GM06990 (cell line): Measurements from ENCODE around the gene MRLN.
"Not testable (repeated sequence)": the region's sequence is repeated elsewhere in the genome, so short reads cannot be mapped to it uniquely, and the experiment has no call there.

Experiments
- DNase-seq: peaks from one replicate; pipeline ENCODE4 v3.0.0-alpha.2; 2011; ENCODE audit not compliant: insufficient read length; ENCODE audit errors: extremely low read depth
- H3K27me3 ChIP-seq: replicated peaks from 2 replicates; pipeline ENCODE4 v1.6.0; 2011; ENCODE audit warnings: low read length; ENCODE audit not compliant: control insufficient read depth, insufficient read depth
- H3K36me3 ChIP-seq: 2 replicates; pipeline ENCODE4 v1.5.1; 2011; ENCODE audit warnings: low read length; ENCODE audit not compliant: control insufficient read depth, insufficient read depth
- H3K4me3 ChIP-seq: replicated peaks from 2 replicates; pipeline ENCODE4 v1.5.1; 2011; ENCODE audit warnings: low read depth, mild to moderate bottlenecking, control low read depth, low read length
- TF ChIP-seq, protein P1 (sequence below): IDR thresholded peaks from 2 replicates; pipeline ENCODE4 v1.5.1; 2011; ENCODE audit warnings: low read length, control low read depth, mild to moderate bottlenecking, inconsistent platforms; ENCODE audit not compliant: insufficient read depth, poor library complexity, severe bottlenecking

MRLN gene

DNA sequence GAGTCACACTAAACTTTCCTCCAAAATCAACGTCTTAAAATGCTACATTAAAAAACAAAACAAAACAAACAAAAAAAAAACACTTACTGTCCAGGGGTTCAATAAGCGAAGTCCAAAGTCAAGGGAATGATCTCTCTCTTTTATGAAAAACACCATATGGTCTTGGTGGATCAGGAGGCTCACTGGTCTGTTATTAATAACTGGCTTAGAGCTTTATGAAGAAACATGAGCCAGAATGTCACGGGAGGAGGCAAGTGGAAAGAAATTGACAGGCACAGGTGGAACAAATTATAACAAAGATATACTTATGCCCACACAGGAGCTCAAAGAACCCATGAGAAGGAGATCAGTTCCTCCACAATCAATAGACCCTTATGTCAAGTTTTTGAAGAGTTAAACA, at the start of gene MRLN:
Gene MRLN (minus strand): TSS at position 189 of the 400 bp plus-strand sequence.
- TF ChIP-seq, protein P1, sequence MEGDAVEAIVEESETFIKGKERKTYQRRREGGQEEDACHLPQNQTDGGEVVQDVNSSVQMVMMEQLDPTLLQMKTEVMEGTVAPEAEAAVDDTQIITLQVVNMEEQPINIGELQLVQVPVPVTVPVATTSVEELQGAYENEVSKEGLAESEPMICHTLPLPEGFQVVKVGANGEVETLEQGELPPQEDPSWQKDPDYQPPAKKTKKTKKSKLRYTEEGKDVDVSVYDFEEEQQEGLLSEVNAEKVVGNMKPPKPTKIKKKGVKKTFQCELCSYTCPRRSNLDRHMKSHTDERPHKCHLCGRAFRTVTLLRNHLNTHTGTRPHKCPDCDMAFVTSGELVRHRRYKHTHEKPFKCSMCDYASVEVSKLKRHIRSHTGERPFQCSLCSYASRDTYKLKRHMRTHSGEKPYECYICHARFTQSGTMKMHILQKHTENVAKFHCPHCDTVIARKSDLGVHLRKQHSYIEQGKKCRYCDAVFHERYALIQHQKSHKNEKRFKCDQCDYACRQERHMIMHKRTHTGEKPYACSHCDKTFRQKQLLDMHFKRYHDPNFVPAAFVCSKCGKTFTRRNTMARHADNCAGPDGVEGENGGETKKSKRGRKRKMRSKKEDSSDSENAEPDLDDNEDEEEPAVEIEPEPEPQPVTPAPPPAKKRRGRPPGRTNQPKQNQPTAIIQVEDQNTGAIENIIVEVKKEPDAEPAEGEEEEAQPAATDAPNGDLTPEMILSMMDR: no peak

DNA sequence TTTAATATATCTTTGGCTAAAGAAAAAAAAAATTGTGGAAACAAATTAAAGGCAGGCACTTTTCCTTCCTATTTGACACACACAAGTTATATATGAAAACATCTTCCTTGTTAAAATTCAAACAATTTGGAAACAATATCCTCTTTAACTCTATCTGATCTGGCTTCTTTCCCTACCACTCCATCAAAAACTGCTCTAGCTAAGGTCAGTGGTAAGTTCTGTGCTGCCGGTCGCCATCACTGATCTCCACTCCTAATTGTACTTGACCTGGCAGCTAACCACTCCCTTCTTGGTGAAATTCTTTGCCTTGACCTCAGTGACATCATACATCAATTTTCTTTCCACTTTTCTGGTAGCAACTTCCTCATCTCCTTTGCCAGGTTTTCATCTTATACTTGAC, 47.9 kb upstream of the MRLN start:
- H3K27me3 ChIP-seq: no peaks in the 10 kb centered on the region
- no peak for DNase-seq
- no peak overlapping the region for H3K4me3 ChIP-seq
- H3K36me3 ChIP-seq: peaks cover 21% of the 10 kb centered on the region
- TF ChIP-seq, protein P1: no peak

More for the DNA sequence above, at the start of gene MRLN:
- no peaks in the 10 kb centered on the region for H3K36me3 ChIP-seq
- no peak within 1 kb of the TSS for H3K4me3 ChIP-seq
- no peaks in the 10 kb centered on the region for H3K27me3 ChIP-seq
- DNase-seq: no peak

DNA sequence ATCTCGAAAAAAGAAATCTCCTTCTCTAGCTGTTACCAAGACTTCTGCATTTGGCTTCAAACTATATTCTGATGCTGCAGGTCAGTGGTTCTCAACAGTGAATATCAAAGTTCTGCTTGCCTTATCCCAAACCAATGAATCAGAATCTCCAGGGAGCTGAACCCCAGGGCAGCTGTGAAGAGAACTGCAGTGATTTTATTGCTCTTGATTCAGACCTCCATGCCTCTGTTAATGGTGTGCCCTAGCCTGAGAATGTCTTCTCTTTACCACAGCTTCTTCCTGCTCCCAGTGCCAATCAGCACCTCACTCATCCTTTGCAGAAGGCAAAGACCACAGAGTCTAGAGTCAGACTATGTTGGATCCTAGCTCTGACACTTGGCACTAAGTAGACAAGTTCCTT, 46.2 kb upstream of the MRLN start:
- Histone ChIP-seq H3K27me3 (no peaks in the 10 kb centered on the region), H3K36me3 (peaks cover 16% of the 10 kb centered on the region), H3K4me3 (no peak overlapping the region)
- no peak for DNase-seq
- TF ChIP-seq, protein P1: no peak

DNA sequence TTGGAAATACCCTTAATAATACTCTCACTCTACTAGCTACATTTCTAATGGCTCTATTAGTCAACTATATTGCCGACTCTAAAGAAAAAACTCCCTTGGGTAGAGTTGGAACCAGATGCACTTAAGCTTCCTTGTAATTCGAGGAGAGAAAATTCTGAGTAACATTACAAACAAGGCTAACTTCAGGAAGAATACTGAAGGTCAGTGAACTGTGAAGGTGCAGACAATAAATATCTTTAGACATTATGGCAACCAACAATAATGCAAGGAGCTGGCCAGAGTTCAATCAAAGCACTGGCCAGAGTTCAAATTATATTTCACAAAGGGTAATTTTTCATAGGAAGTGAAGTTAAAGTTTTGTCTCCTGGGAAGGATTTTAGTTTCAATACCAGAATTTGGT, 40.7 kb upstream of the MRLN start:
- TF ChIP-seq, protein P1: no peak
- peaks cover 9% of the 10 kb centered on the region for H3K36me3 ChIP-seq
- DNase-seq: no peak
- no peak overlapping the region for H3K4me3 ChIP-seq
- H3K27me3 ChIP-seq: no peaks in the 10 kb centered on the region

DNA sequence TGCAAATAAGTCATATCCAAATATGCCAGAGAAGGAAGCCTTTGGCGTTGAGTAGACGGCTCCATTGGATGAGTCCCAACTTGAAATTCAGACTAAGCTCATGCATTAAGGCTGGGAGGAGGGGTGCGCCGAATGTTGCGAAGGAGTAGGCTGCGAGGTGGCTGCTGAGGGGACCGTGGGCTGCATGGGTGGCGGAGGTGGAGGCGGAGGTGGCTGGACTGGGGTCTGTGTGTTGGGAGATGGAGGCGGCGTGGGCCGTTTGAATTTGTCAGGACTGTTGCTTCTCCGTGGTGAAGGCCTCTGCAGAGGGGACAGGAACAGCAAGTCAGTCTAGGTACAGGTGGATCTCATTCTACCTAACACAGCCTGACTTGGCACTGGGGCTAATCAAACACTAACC, 39.6 kb upstream of the MRLN start:
- Histone ChIP-seq H3K27me3 (no peaks in the 10 kb centered on the region), H3K4me3 (no peak overlapping the region), H3K36me3 (peaks cover 6% of the 10 kb centered on the region)
- no peak for DNase-seq
- TF ChIP-seq, protein P1: no peak

DNA sequence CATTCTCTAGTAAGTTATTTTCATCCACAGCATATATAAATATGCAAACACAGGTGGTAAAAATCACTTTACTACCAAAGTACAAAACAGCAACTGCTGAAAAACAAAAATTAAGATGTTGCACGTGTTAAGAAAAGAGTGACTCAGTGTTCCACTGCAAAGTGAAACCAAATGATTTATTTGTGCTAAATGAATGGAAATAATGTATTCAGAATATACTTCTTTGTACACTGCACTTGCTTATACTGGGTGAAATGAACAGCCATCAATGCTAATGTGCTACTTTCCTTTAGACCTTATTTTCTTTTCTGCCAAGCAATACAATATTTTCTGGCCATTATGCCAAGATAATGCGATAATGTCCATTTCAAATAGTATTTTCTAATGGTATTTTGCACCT, 38.3 kb upstream of the MRLN start:
- peaks cover 5% of the 10 kb centered on the region for H3K36me3 ChIP-seq
- no peaks in the 10 kb centered on the region for H3K27me3 ChIP-seq
- TF ChIP-seq, protein P1: no peak
- H3K4me3 ChIP-seq: no peak overlapping the region
- no peak for DNase-seq

DNA sequence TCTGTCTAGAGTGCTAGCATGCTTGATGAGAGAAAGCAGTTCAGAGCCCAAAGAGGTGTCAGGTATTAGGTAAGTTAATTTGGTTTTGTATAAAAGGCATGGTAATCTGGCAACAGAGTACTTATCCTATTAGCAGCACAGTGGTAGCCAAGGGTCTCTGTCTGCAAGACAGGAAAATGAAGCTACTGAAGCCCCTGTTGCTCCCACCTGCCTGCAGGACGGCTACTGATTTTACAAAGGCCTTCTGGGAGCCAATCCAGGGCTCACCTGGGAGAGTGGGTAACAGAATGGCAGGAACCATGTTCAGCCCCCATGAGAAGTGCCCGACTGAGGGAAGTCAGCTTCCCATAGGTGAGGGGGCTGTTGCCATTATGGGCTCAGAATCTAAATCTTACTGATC, 36.8 kb upstream of the MRLN start:
- H3K36me3 ChIP-seq, DNase-seq, H3K4me3 ChIP-seq, H3K27me3 ChIP-seq: not testable (repeated sequence)

DNA sequence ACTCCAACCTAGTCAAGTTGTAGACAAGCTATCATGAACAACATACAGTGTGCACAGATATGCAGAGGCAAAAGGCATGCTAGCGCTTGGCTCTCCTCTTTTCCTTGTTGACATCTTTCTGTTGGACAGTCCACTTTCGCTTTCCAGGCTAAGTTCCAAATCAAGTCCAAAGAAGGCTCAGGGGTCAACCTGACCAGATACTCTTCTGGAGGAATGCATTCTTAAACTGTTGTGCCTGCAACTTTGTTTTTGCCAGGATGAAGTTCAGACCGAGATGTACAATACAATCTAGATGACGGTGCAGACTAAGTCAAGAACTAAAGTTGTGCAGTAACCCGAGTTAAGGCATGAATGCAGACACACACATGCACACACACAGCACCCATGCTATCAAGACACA, 35.7 kb upstream of the MRLN start:
- not testable (repeated sequence) for H3K36me3 ChIP-seq, DNase-seq, H3K27me3 ChIP-seq, H3K4me3 ChIP-seq

DNA sequence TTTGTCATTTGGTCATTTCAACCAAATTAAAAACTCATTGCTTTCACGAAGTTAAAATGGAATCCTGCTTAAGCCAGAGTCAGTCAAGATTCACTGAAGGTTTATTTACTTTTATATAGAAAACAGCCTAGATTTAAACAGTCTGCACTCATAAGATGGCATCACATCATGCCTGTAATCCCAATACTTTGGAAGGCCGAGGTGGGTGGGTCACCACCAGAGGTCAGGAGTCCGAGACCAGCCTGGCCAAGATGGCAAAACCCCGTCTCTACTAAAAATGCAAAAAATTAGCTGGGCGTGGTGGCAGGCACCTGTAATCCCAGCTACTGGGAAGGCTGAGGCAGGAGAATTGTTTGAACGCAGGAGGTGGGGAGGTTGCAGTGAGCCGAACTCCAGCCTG, 33.8 kb upstream of the MRLN start:
- H3K36me3 ChIP-seq, H3K4me3 ChIP-seq, DNase-seq, H3K27me3 ChIP-seq: not testable (repeated sequence)
